ENCODE data around the gene PCNX1. TPM values are rescaled to one million over a fixed set of nuclear protein-coding genes. Genes with fewer than 3 reads are reported as not detected.

Gene PCNX1
- total and polyA plus RNA-seq, 2 of the 4 experiments (the other 2 are of a cell fraction) = 15.0 to 43.7 TPM

- TF ChIP-seq, protein P1, sequence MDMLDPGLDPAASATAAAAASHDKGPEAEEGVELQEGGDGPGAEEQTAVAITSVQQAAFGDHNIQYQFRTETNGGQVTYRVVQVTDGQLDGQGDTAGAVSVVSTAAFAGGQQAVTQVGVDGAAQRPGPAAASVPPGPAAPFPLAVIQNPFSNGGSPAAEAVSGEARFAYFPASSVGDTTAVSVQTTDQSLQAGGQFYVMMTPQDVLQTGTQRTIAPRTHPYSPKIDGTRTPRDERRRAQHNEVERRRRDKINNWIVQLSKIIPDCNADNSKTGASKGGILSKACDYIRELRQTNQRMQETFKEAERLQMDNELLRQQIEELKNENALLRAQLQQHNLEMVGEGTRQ (IDR thresholded peaks at IDR 0.05; ENCODE audit: low read depth, low read length) = no peak
These were observed 19.3 kb upstream of the PCNX1 start (continued) for GRCh38 chr14:70887737-70888499.

GRCh38 chr14:70888681-70889175, 18.5 kb upstream of the PCNX1 start:
- peak overlapping the region; percentile 43; the same call in 1 of the 2 replicates for H2AK5ac ChIP-seq (ENCODE audit: low read depth, low read length)
- H2BK15ac ChIP-seq (ENCODE audit: low read depth, low read length) = no peak overlapping the region; the same call in 2 of the 3 replicates
- no peaks in the 10 kb centered on the region for H3K9me3 ChIP-seq (ENCODE audit: control insufficient read depth, insufficient read depth, low read length)
- H4K20me1 ChIP-seq (ENCODE audit: insufficient read depth, low read length) = no peaks in the 10 kb centered on the region
- H2BK5ac ChIP-seq (ENCODE audit: low read depth, low read length, poor library complexity, severe bottlenecking) = peak overlapping the region; percentile 37
- POLR2A ChIA-PET (ENCODE audit: unreplicated experiment) = no interaction called here
- in situ Hi-C loops (cut with MboI; ENCODE audit: low sequenced_read_pairs) = no loop called here
- ATAC-seq (ENCODE audit: low read depth) (peak; percentile 45; the same call in 1 of the 2 replicates), DNase-seq (peak; percentile 70)
- H3K56ac ChIP-seq (ENCODE audit: extremely low read depth, insufficient read depth, low read length) = no peak overlapping the region
- dilution Hi-C loops (cut with HindIII; ENCODE audit: low sequenced_read_pairs, unreplicated experiment) = no loop called here
- peaks cover 13% of the 10 kb centered on the region for H3K4me1 ChIP-seq (ENCODE audit: control insufficient read depth, insufficient read depth, low read length)
- no peak overlapping the region for H2BK20ac ChIP-seq (ENCODE audit: low read depth, low read length)
- peak overlapping the region; percentile 22; the same call in 1 of the 2 replicates for H3K18ac ChIP-seq (ENCODE audit: low read depth, low read length)
- peak overlapping the region; percentile 10; the same call in 1 of the 2 replicates for H2BK120ac ChIP-seq (ENCODE audit: low read depth, low read length)
- WGBS, 2 experiments (ENCODE audit: extremely low coverage in 2 of 2, insufficient read length in 1 of 2) = no CpG with 5 or more reads among the region's 1 CpG
- H4K8ac ChIP-seq (ENCODE audit: low read depth in 2 of 2, low read length in 2 of 2) = no peak overlapping the region
- H3K4me2 ChIP-seq (ENCODE audit: low read depth, low read length) = no peak overlapping the region
- H3K23ac ChIP-seq (ENCODE audit: low read depth, low read length) = no peak overlapping the region
- H3K79me1 ChIP-seq (ENCODE audit: low read depth in 1 of 2, low read length in 2 of 2) = no peaks in the 10 kb centered on the region
- no peak overlapping the region for H2AFZ ChIP-seq (replicated peaks; ENCODE audit: low read length, poor library complexity)
- no peaks in the 10 kb centered on the region for H3K36me3 ChIP-seq (ENCODE audit: control insufficient read depth, insufficient read depth, low read length)
- no peak overlapping the region for H3K9ac ChIP-seq (ENCODE audit: low read depth, low read length)
- TF ChIP-seq POLR2A (IDR thresholded peaks at IDR 0.05; ENCODE audit: low read depth, low read length) = no peak
- TF ChIP-seq RFX5 (IDR thresholded peaks at IDR 0.05; ENCODE audit: low read depth, low read length) = no peak
- peak; percentile 86 for TF ChIP-seq CEBPB (IDR thresholded peaks at IDR 0.05; ENCODE audit: low read depth, low read length)
- TF ChIP-seq MAFK (IDR thresholded peaks at IDR 0.05; ENCODE audit: low read depth, low read length) = no peak
- TF ChIP-seq RAD21 (IDR thresholded peaks at IDR 0.05; ENCODE audit: low read length) = no peak
- peak; percentile 15; the same call in 1 of the 2 replicates for TF ChIP-seq FOS (IDR thresholded peaks at IDR 0.05; ENCODE audit: low read depth, low read length)
- no peak for TF ChIP-seq CHD1 (IDR thresholded peaks at IDR 0.05; ENCODE audit: low read depth, low read length)
- TF ChIP-seq BHLHE40 (IDR thresholded peaks at IDR 0.05; ENCODE audit: low read depth, low read length) = peak; percentile 40; the same call in 1 of the 2 replicates
- TF ChIP-seq, protein P1 (IDR thresholded peaks at IDR 0.05; ENCODE audit: low read depth, low read length) = no peak
- TF ChIP-seq SMC3 (IDR thresholded peaks at IDR 0.05; ENCODE audit: low read depth, low read length) = no peak; the same call in 1 of the 2 replicates
- H3K4ac ChIP-seq (ENCODE audit: low read depth, low read length) = no peak overlapping the region; the same call in 1 of the 2 replicates
- no peak overlapping the region for H3K4me3 ChIP-seq (ENCODE audit: insufficient read depth, low read depth, low read length)
- no peak overlapping the region for H4K91ac ChIP-seq (ENCODE audit: insufficient read depth, low read depth, low read length)
- H3K14ac ChIP-seq (replicated peaks; ENCODE audit: low read depth, low read length) = peak overlapping the region; percentile 37; the same call in 1 of the 2 replicates
- CTCF ChIA-PET = interaction anchor here (0.8 to 1.2 kb wide), 2 partner anchors 19 to 205 kb away, joined by 3 to 6 read pairs; partner anchors contain the start of gene PCNX1
- H2AK9ac ChIP-seq (replicated peaks; ENCODE audit: low read depth, low read length, poor library complexity) = no peak overlapping the region
- no peaks in the 10 kb centered on the region for H3K27me3 ChIP-seq (ENCODE audit: control insufficient read depth, insufficient read depth, low read length)
- BruUV-seq (replicated peaks) = no TSS peak
- no peak overlapping the region for H4K5ac ChIP-seq (ENCODE audit: low read depth, low read length)
- intact Hi-C loops (cut with micrococcal nuclease) = loop anchor here (5.0 kb wide), 1 partner anchor 176 kb away; no protein-coding TSS in a partner anchor
- H3K9me1 ChIP-seq (ENCODE audit: insufficient read depth, low read length) = no peaks in the 10 kb centered on the region
- H3K27ac ChIP-seq (ENCODE audit: insufficient read depth, low read length) = no peak overlapping the region
